HG03565 (cell line): ENCODE results near the gene ARHGEF38.
"Not testable (repeated sequence)": the region's sequence is repeated elsewhere in the genome, so short reads cannot be mapped to it uniquely, and the experiment has no call there.

ENCODE experiments used
- ATAC-seq: cut with Tn5 transposase; IDR thresholded peaks from one replicate; pipeline ENCODE4 v1.9.1; 2021; ENCODE audit warnings: mild to moderate bottlenecking, moderate library complexity; ENCODE audit not compliant: unreplicated experiment

Gene ARHGEF38

GRCh38 chr4:105708181-105709080 is 156.0 kb downstream of the ARHGEF38 start, which contains the start of the genes GSTCD and INTS12:
GSTCD (plus strand) TSS chr4:105708784; CDS start chr4:105717614, 8,830 bp downstream.
INTS12 (minus strand) TSS chr4:105708689; CDS start chr4:105700005, 8,684 bp downstream.
- peak; percentile 66 for ATAC-seq

- ATAC-seq, result peak; percentile 13
These were observed 156.6 kb downstream of the ARHGEF38 start for GRCh38 chr4:105709081-105709450.

GRCh38 chr4:105710012-105710600 is 157.7 kb downstream of the ARHGEF38 start:
- ATAC-seq, result no peak

- no peak for ATAC-seq
These were observed 158.3 kb downstream of the ARHGEF38 start for GRCh38 chr4:105710678-105711077.

- no peak for ATAC-seq
These were observed 160.3 kb downstream of the ARHGEF38 start for GRCh38 chr4:105712766-105713165.

- ATAC-seq, result peak; percentile 58
These were observed 161.7 kb downstream of the ARHGEF38 start for GRCh38 chr4:105714071-105714521.

- no peak for ATAC-seq
These were observed 162.5 kb downstream of the ARHGEF38 start for GRCh38 chr4:105714932-105715331.

GRCh38 chr4:105715692-105716278 is 163.4 kb downstream of the ARHGEF38 start:
- no peak for ATAC-seq

- no peak for ATAC-seq
These were observed 166.8 kb downstream of the ARHGEF38 start for GRCh38 chr4:105719204-105719603.

GRCh38 chr4:105725623-105726022 is 173.2 kb downstream of the ARHGEF38 start:
- ATAC-seq, result no peak

- not testable (repeated sequence) for ATAC-seq
These were observed 177.5 kb downstream of the ARHGEF38 start for GRCh38 chr4:105729895-105730294.
